ENCODE results near the gene NFIX.

Gene NFIX

GRCh38 chr19:13104848-13105711 lies 109.8 kb downstream of the NFIX start:
- DNase-seq (ENCODE audit: low read depth): no peak

GRCh38 chr19:13109361-13110098 lies 114.3 kb downstream of the NFIX start:
- DNase-seq (ENCODE audit: low read depth): no peak

GRCh38 chr19:13110099-13110610 lies 114.9 kb downstream of the NFIX start:
- no peak for DNase-seq (ENCODE audit: low read depth)

- DNase-seq (ENCODE audit: low read depth): no peak
Observed at GRCh38 chr19:13112555-13112954, 117.3 kb downstream of the NFIX start.

- no peak for DNase-seq (ENCODE audit: low read depth)
Observed at GRCh38 chr19:13115936-13116281, 120.6 kb downstream of the NFIX start.

- DNase-seq (ENCODE audit: low read depth): peak; percentile 82
Observed at GRCh38 chr19:13116282-13117175, 121.3 kb downstream of the NFIX start, which contains the start of gene TRMT1. TSS of gene TRMT1 (minus strand) at chr19:13116740. CDS start at chr19:13116399, 341 bp downstream.

- no peak for DNase-seq (ENCODE audit: low read depth)
Observed at GRCh38 chr19:13117176-13117771, 122.0 kb downstream of the NFIX start.

- DNase-seq (ENCODE audit: low read depth): no peak
Observed at GRCh38 chr19:13117772-13118423, 122.6 kb downstream of the NFIX start, which contains the start of gene NACC1. TSS of gene NACC1 (plus strand) at chr19:13118264. CDS start at chr19:13135208, 16,944 bp downstream.

- DNase-seq (ENCODE audit: low read depth): no peak
Observed at GRCh38 chr19:13118424-13119193, 123.3 kb downstream of the NFIX start.

- DNase-seq (ENCODE audit: low read depth): no peak
Observed at GRCh38 chr19:13119627-13120026, 124.4 kb downstream of the NFIX start.

GRCh38 chr19:13120031-13120430 lies 124.8 kb downstream of the NFIX start:
- no peak for DNase-seq (ENCODE audit: low read depth)

GRCh38 chr19:13120817-13121216 lies 125.5 kb downstream of the NFIX start:
- DNase-seq (ENCODE audit: low read depth): no peak

- DNase-seq (ENCODE audit: low read depth): no peak
Observed at GRCh38 chr19:13121551-13122274, 126.4 kb downstream of the NFIX start.

GRCh38 chr19:13122275-13122878 lies 127.1 kb downstream of the NFIX start:
- no peak for DNase-seq (ENCODE audit: low read depth)

GRCh38 chr19:13122980-13123957 lies 128.0 kb downstream of the NFIX start:
- DNase-seq (ENCODE audit: low read depth): no peak

- no peak for DNase-seq (ENCODE audit: low read depth)
Observed at GRCh38 chr19:13127051-13127450, 131.8 kb downstream of the NFIX start.

- no peak for DNase-seq (ENCODE audit: low read depth)
Observed at GRCh38 chr19:13127811-13128575, 132.7 kb downstream of the NFIX start.
